ENCODE results near the gene DUSP28.
A peak's percentile ranks its signal among the peaks of the same experiment; 100 is the strongest.

Gene DUSP28

DNA sequence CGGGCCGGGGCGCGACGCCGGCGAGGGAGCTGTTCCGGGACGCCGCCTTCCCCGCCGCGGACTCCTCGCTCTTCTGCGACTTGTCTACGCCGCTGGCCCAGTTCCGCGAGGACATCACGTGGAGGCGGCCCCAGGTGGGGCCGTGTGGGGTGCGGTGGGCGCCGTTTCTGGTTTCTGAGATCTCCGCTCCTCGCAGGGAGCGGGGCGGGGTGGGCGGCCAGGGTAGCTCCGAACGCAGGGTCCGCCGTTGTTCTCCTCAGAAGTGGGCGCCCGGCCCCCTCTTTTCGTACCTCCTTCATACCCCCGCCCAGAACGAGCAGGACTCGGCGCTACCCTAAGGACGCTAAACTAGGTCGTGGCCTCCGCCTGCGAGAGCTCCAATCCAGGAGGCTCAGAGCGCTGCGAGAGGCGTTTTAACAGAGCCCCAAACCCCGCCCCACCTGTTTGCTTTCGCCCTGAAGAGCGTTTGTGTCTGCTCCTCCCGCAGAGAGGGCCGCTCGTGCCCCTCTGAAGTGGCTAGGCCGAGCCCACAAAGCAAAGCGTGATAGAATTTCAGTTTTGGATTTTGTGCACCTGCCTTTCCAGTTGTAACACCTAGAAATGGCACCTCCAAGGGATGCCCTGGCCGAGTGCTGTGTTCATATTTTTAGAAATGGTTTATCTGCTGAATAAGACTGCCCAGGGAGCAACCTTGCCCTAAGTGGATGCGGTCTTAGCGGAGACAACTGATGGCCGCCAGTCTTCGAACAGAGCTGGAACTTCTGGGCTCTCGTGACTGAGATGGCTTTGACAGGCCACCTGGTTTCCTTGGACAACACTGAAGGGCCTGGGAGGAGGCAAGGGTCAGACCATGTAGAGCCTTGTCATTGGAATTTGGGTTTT is 27.0 kb downstream of the DUSP28 start:
- DNase-seq (ENCODE audit: low read depth): peak; percentile 45

DNA sequence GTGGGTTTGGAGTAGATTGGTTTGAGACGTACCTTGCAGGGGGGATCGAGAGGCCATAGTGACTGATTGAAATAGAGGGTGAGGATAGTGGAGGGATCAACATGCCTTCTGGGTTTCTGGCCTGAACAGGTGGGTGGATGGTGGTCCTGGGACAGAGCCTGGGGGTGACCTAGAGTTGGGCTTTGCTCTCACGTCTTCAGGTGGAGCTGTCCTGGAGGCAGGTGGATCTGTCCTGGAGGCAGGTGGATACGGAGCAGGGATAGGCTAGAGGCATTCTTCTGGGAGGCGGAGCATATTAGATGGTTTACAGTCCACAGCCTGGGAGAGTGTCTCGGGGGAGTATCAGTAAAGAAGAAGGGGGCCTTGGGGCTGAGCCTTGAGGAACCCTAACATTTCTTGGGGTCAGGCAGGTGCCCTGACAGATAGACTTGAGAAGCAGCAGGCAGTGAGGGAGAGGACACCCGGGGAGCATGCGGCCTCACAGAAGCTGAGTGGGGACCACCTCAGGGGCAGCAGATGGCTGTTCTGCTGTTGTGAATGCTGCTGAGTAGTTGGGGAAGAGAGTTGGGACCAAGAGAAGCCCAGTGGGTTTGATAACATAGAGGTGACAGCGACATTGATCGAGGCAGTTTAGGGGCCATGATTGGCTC is 28.0 kb downstream of the DUSP28 start:
- DNase-seq (ENCODE audit: low read depth): no peak

DNA sequence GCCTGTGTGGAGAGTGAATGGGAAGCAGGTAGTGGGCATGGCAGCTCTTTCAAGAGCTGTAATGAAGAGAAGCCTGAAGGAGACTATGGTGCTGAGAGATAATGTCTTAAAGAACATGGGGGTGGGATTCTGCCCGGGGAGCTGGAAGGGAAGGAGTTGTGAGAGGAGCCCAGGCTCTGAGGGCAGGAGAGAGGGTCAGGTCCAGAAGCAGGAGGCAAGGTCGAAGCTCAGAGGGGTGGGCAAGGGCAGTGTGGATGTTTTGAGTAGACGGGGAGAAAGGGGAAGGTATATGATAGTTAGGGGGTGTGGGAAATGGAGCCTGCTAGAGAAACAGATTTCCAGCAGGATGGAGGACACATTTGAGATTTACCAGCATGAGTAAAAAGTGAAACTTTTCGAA is 28.5 kb downstream of the DUSP28 start:
- DNase-seq (ENCODE audit: low read depth): no peak

DNA sequence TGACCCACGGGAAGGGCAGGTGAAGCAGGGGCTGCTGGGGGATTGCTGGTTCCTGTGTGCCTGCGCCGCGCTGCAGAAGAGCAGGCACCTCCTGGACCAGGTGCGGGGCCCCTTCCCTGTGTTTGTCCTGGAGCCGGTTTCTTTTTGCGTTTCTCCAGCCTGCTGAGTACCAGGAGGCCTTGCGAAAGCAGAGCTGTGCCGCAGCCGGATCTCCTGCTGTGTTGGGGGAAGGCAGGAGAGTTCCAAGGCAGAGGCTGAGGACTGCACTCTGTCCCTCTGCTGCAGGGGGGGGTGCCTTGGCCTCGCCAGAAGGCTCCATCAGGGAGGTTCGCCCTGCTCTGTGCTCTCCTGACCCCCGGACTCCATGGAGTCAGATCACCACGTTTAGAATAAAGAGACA is 29.2 kb downstream of the DUSP28 start:
- no peak for DNase-seq (ENCODE audit: low read depth)

DNA sequence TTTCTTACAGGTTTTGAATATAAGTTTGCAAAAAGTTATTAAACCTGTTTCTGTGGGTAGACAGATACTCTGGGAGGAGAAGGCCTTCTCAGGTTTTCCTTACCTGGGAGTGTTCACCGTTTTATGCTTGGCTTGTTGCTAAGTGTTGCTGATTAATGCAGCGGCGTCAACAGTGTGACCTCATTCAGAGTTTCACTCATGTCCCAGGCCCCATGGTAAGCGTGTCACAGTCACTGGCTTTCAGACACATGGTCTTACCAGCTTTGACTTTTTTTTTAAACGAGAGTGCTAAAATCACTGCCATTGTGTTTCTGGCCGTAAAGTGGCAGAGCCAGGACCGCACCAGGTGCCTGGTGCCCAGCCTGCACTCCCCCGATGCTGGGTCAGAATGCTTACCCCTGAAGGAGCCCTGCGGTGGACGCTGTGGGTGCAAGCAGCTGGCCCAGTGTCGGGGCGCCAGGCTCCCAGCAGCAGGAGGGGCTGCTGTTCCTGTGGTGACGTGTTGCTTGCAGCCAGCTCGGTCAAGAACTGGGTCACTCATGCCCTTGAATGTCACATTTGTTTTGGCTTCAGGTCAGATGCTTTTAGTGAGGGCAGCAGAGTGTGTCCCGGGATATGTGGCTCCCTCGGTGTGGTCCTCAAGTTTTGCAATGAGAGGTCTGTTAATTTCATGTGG is 29.8 kb downstream of the DUSP28 start:
- no peak for DNase-seq (ENCODE audit: low read depth)

DNA sequence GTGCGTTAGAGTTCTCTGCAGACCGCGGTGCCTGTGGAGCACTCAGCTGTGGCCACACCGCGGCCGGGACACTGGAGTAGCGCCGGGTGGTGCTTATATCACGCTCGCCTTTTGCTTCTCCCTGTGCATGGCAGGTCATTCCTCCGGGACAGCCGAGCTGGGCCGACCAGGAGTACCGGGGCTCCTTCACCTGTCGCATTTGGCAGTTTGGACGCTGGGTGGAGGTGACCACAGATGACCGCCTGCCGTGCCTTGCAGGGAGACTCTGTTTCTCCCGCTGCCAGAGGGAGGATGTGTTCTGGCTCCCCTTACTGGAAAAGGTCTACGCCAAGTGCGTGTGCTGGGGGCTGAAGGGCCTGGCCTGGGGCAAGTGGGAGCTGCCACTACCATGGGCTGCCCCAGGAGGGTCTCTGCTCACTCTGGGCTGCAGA is 30.5 kb downstream of the DUSP28 start:
- no peak for DNase-seq (ENCODE audit: low read depth)

DNA sequence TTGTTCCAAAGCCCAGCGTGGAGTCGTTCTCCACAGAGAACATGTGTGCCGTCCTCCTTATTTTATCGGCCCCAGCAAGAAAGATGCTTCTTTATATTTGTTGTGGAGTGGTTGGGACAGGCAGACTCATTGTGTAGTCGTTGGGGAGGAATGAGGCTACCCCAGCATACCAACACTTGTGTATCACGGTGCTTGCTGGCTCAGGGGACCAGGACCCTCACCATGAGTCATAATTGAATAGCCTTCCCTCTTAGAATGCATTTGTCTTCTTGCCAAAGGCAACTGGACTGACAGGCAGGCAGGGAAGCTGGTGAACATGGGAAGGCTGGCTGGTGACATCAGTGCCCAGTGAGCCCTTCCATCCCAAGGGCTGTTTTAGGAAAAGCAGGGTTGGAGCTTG is 31.1 kb downstream of the DUSP28 start:
- DNase-seq (ENCODE audit: low read depth): no peak

- DNase-seq (ENCODE audit: low read depth): no peak
These were observed 31.6 kb downstream of the DUSP28 start for GRCh38 chr2:240591784-240592183.

DNA sequence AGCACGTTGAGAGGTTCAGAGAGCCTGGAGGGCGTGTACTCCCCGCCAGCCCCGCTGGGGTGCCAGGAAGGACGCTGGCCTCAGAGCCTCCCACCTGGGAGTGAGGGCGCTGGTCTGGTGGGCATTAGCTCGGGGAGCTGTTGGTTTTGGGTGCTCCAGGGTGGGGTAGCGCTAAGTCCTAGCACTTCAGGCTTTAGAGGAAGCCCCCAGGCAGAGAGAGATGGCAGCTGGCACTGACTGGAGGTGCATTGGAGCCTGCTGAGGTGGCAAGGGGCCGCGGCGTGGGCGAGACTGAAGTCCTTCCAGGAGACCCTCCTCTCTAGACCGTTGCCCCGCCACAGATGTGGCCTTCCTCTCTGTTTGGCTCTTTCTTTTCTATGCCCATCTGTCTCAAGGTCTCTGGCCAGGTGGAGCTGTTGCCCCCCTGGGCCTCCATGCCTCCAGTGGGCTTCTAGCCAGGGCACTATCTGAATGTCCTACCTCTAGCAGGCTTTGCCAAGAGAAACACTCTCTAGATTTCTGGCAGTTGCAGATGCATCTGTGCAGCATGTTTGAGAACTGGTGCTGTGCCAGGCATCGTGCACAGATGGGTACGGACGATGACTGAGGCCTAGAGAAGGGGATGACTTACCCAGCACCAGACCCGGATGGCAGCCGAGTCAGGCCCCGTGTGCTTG is 33.0 kb downstream of the DUSP28 start:
- DNase-seq (ENCODE audit: low read depth): no peak

GRCh38 chr2:240593703-240594451 is 33.7 kb downstream of the DUSP28 start:
- DNase-seq (ENCODE audit: low read depth): no peak

GRCh38 chr2:240594511-240595380 is 34.6 kb downstream of the DUSP28 start:
- no peak for DNase-seq (ENCODE audit: low read depth)

DNA sequence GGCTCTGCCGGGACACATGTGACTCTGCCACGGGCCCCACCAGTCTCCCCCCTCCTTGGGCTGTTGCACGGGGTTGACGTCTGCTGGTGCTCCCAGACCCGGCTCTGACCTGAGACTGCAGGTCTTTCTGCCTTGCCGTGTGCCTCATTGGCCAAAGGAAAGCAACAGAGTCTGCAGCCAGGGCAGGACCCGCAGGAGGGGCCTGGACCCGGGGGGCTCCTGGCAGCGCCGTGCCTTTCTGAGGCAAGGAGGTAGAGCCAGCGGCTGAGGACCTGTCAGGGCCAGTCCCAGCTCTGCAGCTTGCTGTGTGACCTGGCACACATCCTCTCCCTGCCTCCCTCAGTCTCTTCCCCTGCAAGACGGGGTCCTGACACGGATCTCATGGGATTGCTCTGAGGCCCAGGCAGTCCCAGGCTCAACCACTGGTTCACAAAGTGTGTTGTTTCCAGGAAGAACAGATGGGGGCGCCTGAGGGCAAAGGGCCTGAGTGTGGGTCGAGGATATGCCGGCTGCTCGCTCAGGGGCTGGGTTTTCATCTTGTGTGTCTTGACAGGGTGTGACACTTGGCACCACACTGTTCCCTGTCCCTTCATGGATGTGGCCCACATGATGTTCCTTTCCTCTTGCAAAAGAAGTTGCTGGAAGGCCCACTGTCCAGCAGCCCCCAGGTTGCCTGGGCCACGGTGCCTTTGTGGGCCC is 35.4 kb downstream of the DUSP28 start:
- peak; percentile 26 for DNase-seq (ENCODE audit: low read depth)

DNA sequence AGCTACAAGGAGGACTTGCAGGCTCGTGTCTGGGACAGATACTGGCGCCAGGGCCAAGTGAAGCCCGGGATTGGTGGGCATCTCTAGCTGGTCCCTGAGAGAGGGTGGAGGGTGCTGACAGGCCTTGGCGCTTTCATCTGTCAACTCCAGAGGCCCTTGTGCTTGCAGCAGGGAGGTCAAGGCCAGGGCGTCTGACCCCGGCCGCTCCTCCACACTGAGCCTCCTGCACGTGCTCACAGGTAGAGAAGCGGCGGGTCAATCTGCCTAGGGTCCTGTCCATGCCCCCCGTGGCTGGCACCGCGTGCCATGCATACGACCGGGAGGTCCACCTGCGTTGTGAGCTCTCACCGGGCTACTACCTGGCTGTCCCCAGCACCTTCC is 35.9 kb downstream of the DUSP28 start:
- no peak for DNase-seq (ENCODE audit: low read depth)

- no peak for DNase-seq (ENCODE audit: low read depth)
These were observed 36.4 kb downstream of the DUSP28 start for GRCh38 chr2:240596491-240596931.

DNA sequence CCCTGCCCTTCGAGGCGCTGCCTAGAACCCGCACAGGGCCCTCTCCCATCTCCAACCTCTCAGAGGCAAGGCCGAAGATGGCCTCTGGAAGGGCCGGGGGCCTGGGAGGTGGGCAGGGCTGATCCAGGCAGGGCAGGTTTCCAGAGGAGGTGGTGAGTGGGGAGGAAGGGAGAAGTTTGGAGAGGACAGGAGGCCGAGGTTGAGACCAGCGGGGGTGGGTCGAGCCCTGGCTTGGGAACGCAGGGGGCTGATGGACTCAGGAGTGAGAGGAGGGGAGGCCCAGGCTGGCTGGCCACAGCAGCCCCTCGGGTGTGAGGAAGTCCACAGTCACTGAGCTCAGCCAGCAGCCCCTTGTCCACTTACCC is 36.9 kb downstream of the DUSP28 start:
- DNase-seq (ENCODE audit: low read depth): no peak

DNA sequence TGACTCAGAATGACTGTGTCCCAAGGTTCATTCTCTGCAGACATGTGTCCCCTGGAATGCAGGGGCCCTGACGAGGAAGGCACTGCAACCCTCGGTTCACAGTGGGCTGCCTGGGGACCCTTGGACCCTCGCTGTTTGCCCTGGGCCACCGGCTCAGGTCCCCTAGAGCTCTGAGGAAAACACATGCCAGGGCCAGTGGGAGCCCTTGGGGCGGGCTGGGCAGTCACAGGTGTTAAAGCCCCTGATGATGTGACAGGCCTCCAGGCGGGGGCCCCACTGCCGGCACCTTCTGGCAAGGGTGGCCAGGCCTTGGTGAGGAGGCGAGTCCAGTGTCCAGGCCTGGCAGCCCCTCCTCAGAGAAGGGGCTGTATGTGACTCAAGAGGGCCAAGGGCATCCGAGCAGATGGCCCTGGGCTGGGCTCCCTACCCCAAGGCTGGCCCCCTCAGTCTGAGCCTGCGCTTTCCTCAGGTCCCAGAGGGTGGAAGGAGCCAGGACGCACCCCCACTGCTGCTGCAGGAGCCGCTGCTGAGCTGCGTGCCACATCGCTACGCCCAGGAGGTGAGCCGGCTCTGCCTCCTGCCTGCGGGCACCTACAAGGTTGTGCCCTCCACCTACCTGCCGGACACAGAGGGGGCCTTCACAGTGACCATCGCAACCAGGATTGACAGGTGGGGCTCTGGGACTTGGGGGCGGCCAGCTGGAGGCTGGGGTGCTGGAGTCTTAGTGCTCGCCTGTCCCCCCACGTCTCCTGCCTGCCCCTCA is 37.4 kb downstream of the DUSP28 start:
- no peak for DNase-seq (ENCODE audit: low read depth)

GRCh38 chr2:240598311-240598911 is 38.3 kb downstream of the DUSP28 start:
- DNase-seq (ENCODE audit: low read depth): no peak

DNA sequence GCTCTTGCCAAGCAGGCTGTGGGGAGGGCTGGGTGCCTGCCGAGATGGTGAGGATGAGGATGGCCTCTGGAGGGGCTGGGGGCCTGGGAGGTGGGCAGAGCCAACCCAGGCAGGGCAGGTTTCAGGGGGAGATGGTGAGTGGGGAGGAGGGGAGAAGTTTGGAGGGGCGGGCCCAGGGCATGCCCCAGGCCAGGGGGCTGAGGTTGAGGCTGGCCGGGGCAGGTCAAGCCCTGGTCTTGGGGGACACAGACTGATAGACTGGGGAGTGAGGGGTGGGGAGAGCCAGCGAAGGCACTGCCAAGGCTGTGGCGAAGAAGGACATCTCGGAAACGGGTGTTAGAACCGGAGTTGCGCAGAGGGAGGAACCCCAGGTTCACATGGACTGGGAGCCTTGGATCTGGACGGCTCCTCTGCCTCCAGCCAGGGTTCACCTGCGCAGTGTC is 39.0 kb downstream of the DUSP28 start:
- DNase-seq (ENCODE audit: low read depth): no peak

- no peak for DNase-seq (ENCODE audit: low read depth)
These were observed 40.3 kb downstream of the DUSP28 start for GRCh38 chr2:240600451-240600961.

All from activated T-cell treated with anti-CD3 and anti-CD28 coated beads for 48 hours (primary cell).